ENCODE measurements around the gene RFC4. TPM values are rescaled to one million over a fixed set of nuclear protein-coding genes. Genes with fewer than 3 reads are reported as not detected.
A peak's percentile ranks its signal among the peaks of the same experiment; 100 is the strongest.

RFC4 gene
- total RNA-seq, 2 experiments from 2014 or later = 114 to 118 TPM

DNA sequence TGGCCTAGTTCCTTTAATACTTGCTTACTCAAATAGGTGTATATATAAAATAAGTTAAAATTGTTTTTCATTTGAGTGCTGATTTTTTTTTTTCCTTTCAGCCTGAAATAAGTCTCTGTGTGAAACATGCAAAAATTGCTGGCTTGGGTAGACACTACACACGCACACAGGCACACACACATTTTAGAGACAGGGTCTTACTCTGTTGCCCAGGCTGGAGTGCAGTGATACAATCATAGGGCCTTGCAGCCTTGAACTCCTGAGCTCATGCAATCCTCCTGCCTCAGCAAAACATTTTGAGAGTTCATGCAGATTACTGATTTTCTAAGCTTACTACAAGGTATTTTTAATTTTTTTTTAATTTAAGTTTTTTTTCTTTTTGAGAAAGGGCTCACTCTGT is 12.7 kb upstream of the RFC4 start:
- no peak overlapping the region for H3K4me2 ChIP-seq (ENCODE audit: low read length)
- no peak overlapping the region for H3K27ac ChIP-seq (ENCODE audit: low read depth, low read length, poor library complexity, severe bottlenecking)
- no peaks in the 10 kb centered on the region for H3K36me3 ChIP-seq (ENCODE audit: insufficient read depth, low read length)
- no peak overlapping the region for H3K4me3 ChIP-seq (ENCODE audit: low read depth, low read length, poor library complexity, severe bottlenecking)
- no peaks in the 10 kb centered on the region for H3K9me2 ChIP-seq (ENCODE audit: insufficient read depth, low read length)
- H3K9me3 ChIP-seq (ENCODE audit: low read length) = no peaks in the 10 kb centered on the region
- peaks cover 10% of the 10 kb centered on the region for H3K4me1 ChIP-seq (ENCODE audit: insufficient read depth, low read length, poor library complexity, severe bottlenecking)
- POLR2A ChIA-PET = interaction anchor here (0.5 to 1.9 kb wide), 3 partner anchors 9 to 46 kb away, joined by 3 to 12 read pairs (median 6); no protein-coding TSS in a partner anchor
- no peaks in the 10 kb centered on the region for H3K79me2 ChIP-seq (ENCODE audit: insufficient read depth, low read depth, low read length)
- TF ChIP-seq EZH2phosphoT487 (IDR thresholded peaks at IDR 0.05; ENCODE audit: borderline replicate concordance, low read depth, low read length) (no peak), CTCF (conservative IDR thresholded peaks at IDR 0.05; ENCODE audit: low read length) (no peak)
- intact Hi-C loops (cut with micrococcal nuclease; ENCODE audit: unreplicated experiment) = no loop called here
- BruUV-seq (replicated peaks) = no TSS peak
- H2AFZ ChIP-seq (ENCODE audit: low read length) = no peak overlapping the region
- no peak for DNase-seq (ENCODE audit: low spot score)
- no peaks in the 10 kb centered on the region for H4K20me1 ChIP-seq (ENCODE audit: insufficient read depth, low read length)
- CTCF ChIA-PET (ENCODE audit: unreplicated experiment) = interaction anchor here (0.5 kb wide), 1 partner anchor 503 kb away, joined by 3 read pairs; no protein-coding TSS in a partner anchor

DNA sequence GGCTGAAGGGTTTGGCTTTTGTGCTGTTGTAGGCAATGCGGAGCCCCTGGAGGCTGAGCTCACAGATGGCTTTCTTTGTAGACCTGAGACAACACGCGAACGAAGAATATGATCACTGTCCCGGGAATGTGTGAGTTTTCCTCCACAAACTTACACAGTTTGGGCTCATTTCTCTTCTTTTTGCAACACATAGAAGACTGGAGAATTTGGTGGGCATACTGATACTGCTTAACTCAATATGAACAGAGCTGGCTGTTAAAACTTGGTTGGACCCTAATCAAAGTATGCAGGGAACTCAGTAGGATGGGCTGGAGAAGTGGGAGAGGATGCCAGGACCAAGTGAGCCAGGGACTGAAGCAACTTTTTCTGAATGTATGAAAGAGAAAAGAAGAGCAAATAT is 12.2 kb upstream of the RFC4 start:
- intact Hi-C loops (cut with micrococcal nuclease; ENCODE audit: unreplicated experiment) = no loop called here
- TF ChIP-seq CTCF (conservative IDR thresholded peaks at IDR 0.05; ENCODE audit: low read length) (no peak), EZH2phosphoT487 (IDR thresholded peaks at IDR 0.05; ENCODE audit: borderline replicate concordance, low read depth, low read length) (no peak)
- POLR2A ChIA-PET = interaction anchor here (0.5 to 1.9 kb wide), 2 partner anchors 10 to 11 kb away, joined by 6 to 12 read pairs; no protein-coding TSS in a partner anchor

DNA sequence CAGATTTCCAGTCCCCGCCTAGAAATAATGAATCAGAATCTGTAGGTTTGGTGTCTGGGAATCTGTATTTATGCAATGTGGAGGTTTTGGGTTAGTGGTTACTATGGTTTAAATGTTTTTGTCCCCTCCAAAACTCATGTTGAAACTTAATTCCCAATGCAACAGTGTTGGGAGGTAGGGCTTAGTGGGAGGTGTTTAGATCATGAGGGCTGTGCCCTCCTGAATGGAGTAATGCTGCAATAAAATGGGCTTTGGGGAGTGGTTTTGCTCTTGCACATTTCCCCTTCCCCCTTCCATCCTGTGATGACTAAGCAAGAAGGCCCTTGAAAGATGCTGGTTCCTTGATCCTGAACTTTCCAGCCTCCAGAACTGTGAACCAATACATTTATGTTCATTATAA is 9.2 kb upstream of the RFC4 start:
- Histone ChIP-seq H3K27ac (ENCODE audit: low read depth, low read length, poor library complexity, severe bottlenecking) (no peak overlapping the region), H3K4me2 (ENCODE audit: low read length) (peak overlapping the region; percentile 17; the same call in 1 of the 2 replicates), H3K36me3 (ENCODE audit: insufficient read depth, low read length) (no peaks in the 10 kb centered on the region), H3K9me2 (ENCODE audit: insufficient read depth, low read length) (no peaks in the 10 kb centered on the region), H3K9me3 (ENCODE audit: low read length) (no peaks in the 10 kb centered on the region), H3K4me1 (ENCODE audit: insufficient read depth, low read length, poor library complexity, severe bottlenecking) (peaks cover 10% of the 10 kb centered on the region), H3K79me2 (ENCODE audit: insufficient read depth, low read depth, low read length) (no peaks in the 10 kb centered on the region), H4K20me1 (ENCODE audit: insufficient read depth, low read length) (no peaks in the 10 kb centered on the region), H2AFZ (ENCODE audit: low read length) (peak overlapping the region; percentile 44; the same call in 1 of the 2 replicates), H3K4me3 (ENCODE audit: low read depth, low read length, poor library complexity, severe bottlenecking) (no peak overlapping the region)
- intact Hi-C loops (cut with micrococcal nuclease; ENCODE audit: unreplicated experiment) = no loop called here
- CTCF ChIA-PET (ENCODE audit: unreplicated experiment) = no interaction called here
- no peak for DNase-seq (ENCODE audit: low spot score)
- POLR2A ChIA-PET = interaction anchor here (0.6 kb wide), 1 partner anchor 1768 kb away, joined by 3 read pairs; no protein-coding TSS in a partner anchor
- BruUV-seq (replicated peaks) = no TSS peak
- TF ChIP-seq CTCF (conservative IDR thresholded peaks at IDR 0.05; ENCODE audit: low read length) (no peak), EZH2phosphoT487 (IDR thresholded peaks at IDR 0.05; ENCODE audit: borderline replicate concordance, low read depth, low read length) (no peak)

More for the DNA sequence above, 12.2 kb upstream of the RFC4 start:
- Histone ChIP-seq H3K4me1 (ENCODE audit: insufficient read depth, low read length, poor library complexity, severe bottlenecking) (peaks cover 10% of the 10 kb centered on the region), H3K79me2 (ENCODE audit: insufficient read depth, low read depth, low read length) (no peaks in the 10 kb centered on the region), H3K4me3 (ENCODE audit: low read depth, low read length, poor library complexity, severe bottlenecking) (no peak overlapping the region), H3K27ac (ENCODE audit: low read depth, low read length, poor library complexity, severe bottlenecking) (no peak overlapping the region), H2AFZ (ENCODE audit: low read length) (no peak overlapping the region), H3K4me2 (ENCODE audit: low read length) (no peak overlapping the region), H3K36me3 (ENCODE audit: insufficient read depth, low read length) (no peaks in the 10 kb centered on the region), H4K20me1 (ENCODE audit: insufficient read depth, low read length) (no peaks in the 10 kb centered on the region), H3K9me2 (ENCODE audit: insufficient read depth, low read length) (no peaks in the 10 kb centered on the region), H3K9me3 (ENCODE audit: low read length) (no peaks in the 10 kb centered on the region)
- CTCF ChIA-PET (ENCODE audit: unreplicated experiment) = interaction anchor here (0.5 kb wide), 1 partner anchor 502 kb away, joined by 3 read pairs; no protein-coding TSS in a partner anchor
- BruUV-seq (replicated peaks) = no TSS peak
- no peak for DNase-seq (ENCODE audit: low spot score)

All from OCI-LY7 (cell line).